ENCODE measurements around the gene CREB3L2. TPM values are rescaled to one million over a fixed set of nuclear protein-coding genes. Genes with fewer than 3 reads are reported as not detected.

Gene CREB3L2
- total and polyA plus RNA-seq, 2 donors: 20.7 to 31.5 TPM

GRCh38 chr7:137967143-137968018 lies 34.5 kb downstream of the CREB3L2 start:
- H3K27ac ChIP-seq (ENCODE audit: low read depth): no peak overlapping the region
- no peak overlapping the region for H3K4me3 ChIP-seq (ENCODE audit: low read depth, low read length)
- DNase-seq (ENCODE audit: extremely low spot score): no peak
- WGBS: 78% methylated on average over 12 of the region's 12 CpGs
- no peaks in the 10 kb centered on the region for H3K4me1 ChIP-seq (ENCODE audit: insufficient read depth)
- no peaks in the 10 kb centered on the region for H3K36me3 ChIP-seq (ENCODE audit: insufficient read depth)

DNA sequence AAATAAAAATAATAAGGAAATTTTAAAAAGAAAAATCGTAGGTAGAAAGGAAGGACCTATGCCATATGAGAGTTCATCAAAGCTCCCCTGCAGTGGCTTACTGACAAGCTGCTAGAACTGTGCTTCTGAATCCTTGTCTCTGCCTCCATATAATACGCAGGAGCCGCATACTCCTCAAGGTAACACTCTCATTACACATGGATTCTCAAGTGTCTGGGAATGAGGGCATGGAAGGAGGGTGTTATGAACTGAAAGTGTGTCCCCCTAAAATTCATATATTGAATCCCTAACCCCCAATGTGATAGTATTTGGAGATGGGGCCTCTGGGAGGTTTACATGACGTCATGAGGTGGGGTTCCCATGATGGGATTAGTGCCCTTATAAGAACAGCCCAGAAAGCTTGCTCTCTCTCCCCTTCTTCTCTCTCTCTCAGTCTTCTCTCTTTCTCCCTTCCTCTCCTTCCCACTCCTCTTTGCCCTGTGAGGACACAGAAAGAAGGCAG lies 35.2 kb downstream of the CREB3L2 start:
- H3K27ac ChIP-seq (ENCODE audit: low read depth): no peak overlapping the region
- H3K4me3 ChIP-seq (ENCODE audit: low read depth, low read length): no peak overlapping the region
- H3K36me3 ChIP-seq (ENCODE audit: insufficient read depth): no peaks in the 10 kb centered on the region
- no peaks in the 10 kb centered on the region for H3K4me1 ChIP-seq (ENCODE audit: insufficient read depth)
- 82% methylated on average over 4 of the region's 4 CpGs for WGBS
- no peak for DNase-seq (ENCODE audit: extremely low spot score)

- no peak overlapping the region for H3K4me3 ChIP-seq (ENCODE audit: low read depth, low read length)
- no peaks in the 10 kb centered on the region for H3K4me1 ChIP-seq (ENCODE audit: insufficient read depth)
- H3K36me3 ChIP-seq (ENCODE audit: insufficient read depth): no peaks in the 10 kb centered on the region
- WGBS: 56% methylated on average over 2 of the region's 2 CpGs
- H3K27ac ChIP-seq (ENCODE audit: low read depth): no peak overlapping the region
- no peak for DNase-seq (ENCODE audit: extremely low spot score)
Measured at GRCh38 chr7:137965942-137966640, 35.8 kb downstream of the CREB3L2 start.

DNA sequence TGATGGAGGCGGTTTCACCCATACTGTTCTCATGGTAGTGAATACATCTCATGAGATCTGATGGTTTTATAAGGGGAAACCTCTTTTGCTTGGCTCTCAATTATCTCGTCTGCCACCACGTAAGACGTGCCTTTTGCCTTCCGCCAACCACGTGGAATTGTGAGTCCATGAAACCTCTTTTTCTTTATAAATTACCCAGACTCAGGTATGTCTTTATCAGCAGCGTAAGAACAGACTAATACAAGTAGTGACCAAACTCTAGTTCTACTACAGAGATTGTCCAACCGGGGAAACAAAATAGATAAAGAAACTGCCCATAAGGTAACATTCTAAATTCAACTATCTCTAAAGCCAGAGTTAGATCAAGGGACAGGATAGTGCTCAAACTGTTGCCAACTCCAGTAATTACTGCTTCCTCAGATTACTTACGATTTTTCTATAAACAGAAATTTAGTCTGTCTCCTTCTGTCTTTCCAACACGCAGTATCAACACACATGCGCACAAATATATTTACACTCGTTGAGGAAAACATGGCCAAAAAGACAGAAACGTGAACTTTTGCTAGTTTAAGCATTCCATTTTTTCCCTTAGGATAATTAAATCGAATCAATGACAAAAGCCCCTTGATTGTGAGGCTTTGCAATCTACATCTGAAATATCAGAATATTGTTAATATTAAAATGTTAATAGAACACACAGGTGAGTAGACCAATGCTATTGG lies 36.9 kb downstream of the CREB3L2 start:
- WGBS: 87% methylated on average over 14 of the region's 14 CpGs
- no peak overlapping the region for H3K27ac ChIP-seq (ENCODE audit: low read depth)
- DNase-seq (ENCODE audit: extremely low spot score): no peak
- no peak overlapping the region for H3K4me3 ChIP-seq (ENCODE audit: low read depth, low read length)
- no peaks in the 10 kb centered on the region for H3K4me1 ChIP-seq (ENCODE audit: insufficient read depth)
- no peaks in the 10 kb centered on the region for H3K36me3 ChIP-seq (ENCODE audit: insufficient read depth)

DNA sequence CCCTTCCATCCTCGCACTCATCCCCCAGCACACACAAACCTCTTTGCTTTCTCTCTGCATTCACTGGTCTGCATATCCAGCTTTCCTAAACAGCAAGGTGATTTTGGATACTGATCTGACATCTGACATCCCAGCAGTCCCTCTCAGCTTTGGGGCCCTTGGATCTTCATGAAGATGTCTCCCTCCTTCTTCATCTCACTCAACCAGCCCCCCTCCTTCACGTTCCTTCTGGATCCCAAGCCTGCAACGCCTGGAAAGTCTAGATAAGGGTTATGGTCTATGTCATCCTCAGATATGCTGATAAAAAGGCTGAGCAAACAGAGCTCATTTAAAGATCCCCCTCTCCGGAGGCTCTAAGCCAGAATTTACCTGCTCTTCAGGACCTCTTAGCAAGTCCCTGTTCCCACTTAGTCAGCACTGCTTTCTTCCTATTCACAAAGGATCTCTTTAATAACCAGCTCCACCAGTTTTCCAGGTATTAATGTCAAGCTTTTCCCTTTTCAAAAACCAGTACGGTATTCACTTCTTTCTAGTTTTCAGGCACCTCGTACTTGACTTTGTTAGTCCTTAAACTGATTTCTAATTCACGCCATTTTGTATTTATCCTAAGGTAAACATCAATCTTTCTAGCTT lies 38.9 kb downstream of the CREB3L2 start:
- Histone ChIP-seq H3K27ac (ENCODE audit: low read depth) (no peak overlapping the region), H3K4me1 (ENCODE audit: insufficient read depth) (no peaks in the 10 kb centered on the region), H3K4me3 (ENCODE audit: low read depth, low read length) (no peak overlapping the region), H3K36me3 (ENCODE audit: insufficient read depth) (no peaks in the 10 kb centered on the region)
- WGBS: 65% methylated on average over 7 of the region's 7 CpGs
- DNase-seq (ENCODE audit: extremely low spot score): no peak

- Histone ChIP-seq H3K36me3 (ENCODE audit: insufficient read depth) (no peaks in the 10 kb centered on the region), H3K4me3 (ENCODE audit: low read depth, low read length) (no peak overlapping the region), H3K27ac (ENCODE audit: low read depth) (no peak overlapping the region), H3K4me1 (ENCODE audit: insufficient read depth) (no peaks in the 10 kb centered on the region)
- no peak for DNase-seq (ENCODE audit: extremely low spot score)
- WGBS: 83% methylated on average over 5 of the region's 5 CpGs
Measured at GRCh38 chr7:137962491-137962874, 39.4 kb downstream of the CREB3L2 start.

DNA sequence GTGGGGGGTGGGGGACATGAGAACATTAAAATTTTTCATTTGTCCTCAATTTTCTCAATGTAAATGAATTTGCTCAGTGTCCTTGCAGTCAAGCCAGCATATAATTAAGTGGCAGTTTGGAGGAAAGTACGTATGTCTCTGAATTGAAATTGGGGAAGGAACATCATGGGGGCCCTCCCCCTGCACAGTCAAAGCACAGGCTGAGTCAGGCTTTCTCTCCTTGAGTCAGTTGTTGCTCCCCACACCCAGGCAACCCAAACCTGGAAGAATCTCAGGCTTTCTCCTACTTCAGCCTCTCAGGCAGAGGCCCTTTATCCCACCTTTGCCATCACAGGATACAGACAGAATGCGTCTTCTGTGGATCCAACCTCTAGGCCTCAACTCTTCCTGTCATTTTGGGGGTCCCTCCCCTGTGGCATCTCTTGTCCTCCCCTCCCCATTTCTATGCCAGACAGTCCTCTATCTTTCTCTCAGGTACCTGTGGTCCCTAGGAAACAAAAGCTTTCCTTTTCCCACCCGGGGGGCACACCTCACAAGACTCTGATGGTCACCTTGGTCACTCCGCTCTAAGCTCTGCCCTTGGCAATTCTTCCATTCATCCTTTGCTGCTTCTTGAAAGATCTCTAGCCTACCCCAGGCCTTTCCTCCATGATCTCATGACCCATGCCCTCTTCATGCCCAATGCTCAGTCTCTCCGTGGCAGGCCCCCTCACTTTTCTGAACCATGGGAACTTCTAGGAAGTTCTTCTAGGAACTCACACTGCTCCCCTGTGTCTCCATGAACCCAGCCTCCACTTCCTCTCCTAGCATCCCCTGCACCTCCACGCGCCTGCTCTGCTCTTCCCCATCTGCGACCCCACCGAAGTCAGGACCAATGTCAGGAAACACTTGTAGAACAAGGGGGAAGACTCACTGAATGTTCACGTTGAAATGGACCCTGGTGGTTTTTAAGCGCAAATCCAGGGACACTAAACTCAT lies 40.4 kb downstream of the CREB3L2 start:
- DNase-seq (ENCODE audit: extremely low spot score): no peak
- no peak overlapping the region for H3K4me3 ChIP-seq (ENCODE audit: low read depth, low read length)
- no peaks in the 10 kb centered on the region for H3K36me3 ChIP-seq (ENCODE audit: insufficient read depth)
- 93% methylated on average over 11 of the region's 11 CpGs for WGBS
- H3K4me1 ChIP-seq (ENCODE audit: insufficient read depth): no peaks in the 10 kb centered on the region
- H3K27ac ChIP-seq (ENCODE audit: low read depth): no peak overlapping the region

DNA sequence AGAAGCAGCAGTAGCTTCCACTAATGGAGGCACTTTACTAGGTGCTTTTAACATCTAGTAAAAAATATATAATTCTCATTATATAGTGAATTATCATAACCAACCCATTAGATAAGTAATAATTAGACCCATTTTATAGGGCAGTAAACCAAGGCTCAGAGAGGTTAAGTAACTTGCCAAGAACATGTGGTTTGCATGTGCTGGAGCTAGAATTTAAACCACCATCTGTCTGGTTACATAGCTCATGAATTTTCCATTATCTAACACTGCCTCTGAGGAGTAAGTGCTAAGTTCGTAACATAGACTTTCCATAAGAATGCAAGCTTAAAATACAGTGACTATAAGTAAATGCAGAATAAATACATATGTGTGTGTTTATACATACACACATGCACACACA lies 41.9 kb downstream of the CREB3L2 start:
- H3K4me1 ChIP-seq (ENCODE audit: insufficient read depth): no peaks in the 10 kb centered on the region
- WGBS: 93% methylated on average over 1 of the region's 1 CpG
- no peak overlapping the region for H3K27ac ChIP-seq (ENCODE audit: low read depth)
- DNase-seq (ENCODE audit: extremely low spot score): no peak
- H3K36me3 ChIP-seq (ENCODE audit: insufficient read depth): no peaks in the 10 kb centered on the region
- H3K4me3 ChIP-seq (ENCODE audit: low read depth, low read length): no peak overlapping the region

GRCh38 chr7:137958470-137959431 lies 43.1 kb downstream of the CREB3L2 start:
- H3K27ac ChIP-seq (ENCODE audit: low read depth): no peak overlapping the region
- H3K36me3 ChIP-seq (ENCODE audit: insufficient read depth): no peaks in the 10 kb centered on the region
- WGBS: 87% methylated on average over 4 of the region's 4 CpGs
- H3K4me1 ChIP-seq (ENCODE audit: insufficient read depth): no peaks in the 10 kb centered on the region
- H3K4me3 ChIP-seq (ENCODE audit: low read depth, low read length): no peak overlapping the region
- DNase-seq (ENCODE audit: extremely low spot score): no peak

DNA sequence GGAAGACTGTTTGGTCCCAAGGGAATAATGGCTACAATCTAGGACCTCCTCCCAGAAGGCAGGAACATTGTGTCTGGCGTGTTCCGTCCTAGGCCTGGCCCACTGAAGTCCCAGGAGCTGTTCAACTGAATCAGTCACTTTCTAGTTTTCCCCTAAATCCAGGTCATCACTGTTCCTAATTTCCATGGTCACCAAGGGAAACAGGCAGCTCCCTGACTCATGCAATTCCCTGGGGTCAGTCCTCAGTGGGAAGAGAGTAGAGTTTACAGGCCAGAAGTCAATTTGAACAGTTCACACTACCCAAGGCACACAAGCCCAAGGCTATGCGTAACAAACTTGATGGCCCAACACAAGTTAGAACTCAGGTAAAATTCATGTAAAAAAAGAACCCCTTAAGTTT lies 44.0 kb downstream of the CREB3L2 start:
- WGBS: 86% methylated on average over 3 of the region's 3 CpGs
- Histone ChIP-seq H3K27ac (ENCODE audit: low read depth) (no peak overlapping the region), H3K4me1 (ENCODE audit: insufficient read depth) (no peaks in the 10 kb centered on the region), H3K36me3 (ENCODE audit: insufficient read depth) (no peaks in the 10 kb centered on the region), H3K4me3 (ENCODE audit: low read depth, low read length) (no peak overlapping the region)
- no peak for DNase-seq (ENCODE audit: extremely low spot score)

- no peak overlapping the region for H3K27ac ChIP-seq (ENCODE audit: low read depth)
- no peak overlapping the region for H3K4me3 ChIP-seq (ENCODE audit: low read depth, low read length)
- WGBS: 88% methylated on average over 5 of the region's 5 CpGs
- no peaks in the 10 kb centered on the region for H3K36me3 ChIP-seq (ENCODE audit: insufficient read depth)
- no peaks in the 10 kb centered on the region for H3K4me1 ChIP-seq (ENCODE audit: insufficient read depth)
- no peak for DNase-seq (ENCODE audit: extremely low spot score)
Measured at GRCh38 chr7:137956591-137956990, 45.3 kb downstream of the CREB3L2 start.

DNA sequence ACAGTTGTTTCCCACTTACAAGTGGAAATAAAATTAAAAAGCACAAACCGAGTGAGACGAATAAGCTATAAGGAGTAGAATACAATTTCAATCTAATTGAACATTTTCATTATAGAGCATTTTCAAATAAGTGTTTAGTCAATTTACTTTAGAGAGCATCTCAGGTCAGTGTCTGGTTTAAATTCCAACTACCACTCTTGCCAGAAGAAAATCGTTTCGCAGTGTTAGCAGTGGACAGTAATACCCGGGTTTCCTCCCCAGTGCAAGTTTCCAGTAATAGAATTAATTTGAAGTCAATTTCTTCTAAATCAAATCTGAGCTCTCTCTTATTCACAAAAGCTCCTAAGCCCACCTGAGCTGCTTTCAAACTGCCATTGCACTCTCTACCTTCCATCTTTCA lies 45.7 kb downstream of the CREB3L2 start:
- no peak for DNase-seq (ENCODE audit: extremely low spot score)
- no peak overlapping the region for H3K4me3 ChIP-seq (ENCODE audit: low read depth, low read length)
- no peaks in the 10 kb centered on the region for H3K4me1 ChIP-seq (ENCODE audit: insufficient read depth)
- no peak overlapping the region for H3K27ac ChIP-seq (ENCODE audit: low read depth)
- H3K36me3 ChIP-seq (ENCODE audit: insufficient read depth): no peaks in the 10 kb centered on the region
- 56% methylated on average over 5 of the region's 5 CpGs for WGBS

All from urinary bladder (tissue), 4 donors.